ENCODE data around the gene IGF2R. TPM values are rescaled to one million over a fixed set of nuclear protein-coding genes. Genes with fewer than 3 reads are reported as not detected.

The IGF2R gene
- total and polyA plus RNA-seq, 2 experiments from 2014 or later = 61.2 to 132 TPM

DNA sequence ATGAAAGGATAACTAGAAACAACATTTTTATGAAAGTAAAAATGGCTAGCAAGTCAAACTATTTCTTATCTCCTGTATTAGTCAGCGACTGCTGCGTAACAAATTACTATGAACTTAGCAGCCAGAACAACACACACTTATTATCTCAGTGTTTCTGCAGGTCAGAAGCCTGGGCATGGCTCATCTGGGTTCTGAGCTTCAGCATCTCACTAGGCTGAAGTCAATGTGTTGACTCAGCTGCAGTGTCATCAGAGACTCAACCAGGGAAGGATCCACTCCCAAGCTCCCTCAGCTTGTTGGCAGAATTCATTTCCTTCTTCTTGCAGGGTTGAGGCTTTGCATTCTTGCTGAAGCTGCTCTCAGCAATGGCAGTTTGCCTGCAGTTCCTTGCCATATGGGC, 33.2 kb upstream of the IGF2R start:
- H3K27ac ChIP-seq = no peak overlapping the region
- 93% methylated on average over 2 of the region's 2 CpGs for WGBS (ENCODE audit: low lambda C conversion rate, missing lambda C conversion rate)
- H2AFZ ChIP-seq = no peak overlapping the region
- no peaks in the 10 kb centered on the region for H3K9me2 ChIP-seq (replicated peaks; ENCODE audit: insufficient read depth)
- no peak overlapping the region for H3K4me2 ChIP-seq
- no peaks in the 10 kb centered on the region for H3K9me3 ChIP-seq (ENCODE audit: low read depth)
- no peaks in the 10 kb centered on the region for H3K79me2 ChIP-seq
- no peak for TF ChIP-seq CTCF (IDR thresholded peaks at IDR 0.05; ENCODE audit: poor library complexity)
- TF ChIP-seq EZH2 (IDR thresholded peaks at IDR 0.05; ENCODE audit: borderline replicate concordance) = no peak
- no peak for TF ChIP-seq EZH2phosphoT487 (IDR thresholded peaks at IDR 0.05; ENCODE audit: low read depth, severe bottlenecking, unreplicated experiment)
- H3K36me3 ChIP-seq (replicated peaks; ENCODE audit: insufficient read depth, low read depth) = no peaks in the 10 kb centered on the region
- no peak overlapping the region for H3K4me3 ChIP-seq
- no peaks in the 10 kb centered on the region for H3K4me1 ChIP-seq (ENCODE audit: insufficient read depth)
- H3K27me3 ChIP-seq = no peaks in the 10 kb centered on the region
- DNase-seq (ENCODE audit: low spot score) = no peak
- no peaks in the 10 kb centered on the region for H4K20me1 ChIP-seq (ENCODE audit: insufficient read depth, poor library complexity, severe bottlenecking)

DNA sequence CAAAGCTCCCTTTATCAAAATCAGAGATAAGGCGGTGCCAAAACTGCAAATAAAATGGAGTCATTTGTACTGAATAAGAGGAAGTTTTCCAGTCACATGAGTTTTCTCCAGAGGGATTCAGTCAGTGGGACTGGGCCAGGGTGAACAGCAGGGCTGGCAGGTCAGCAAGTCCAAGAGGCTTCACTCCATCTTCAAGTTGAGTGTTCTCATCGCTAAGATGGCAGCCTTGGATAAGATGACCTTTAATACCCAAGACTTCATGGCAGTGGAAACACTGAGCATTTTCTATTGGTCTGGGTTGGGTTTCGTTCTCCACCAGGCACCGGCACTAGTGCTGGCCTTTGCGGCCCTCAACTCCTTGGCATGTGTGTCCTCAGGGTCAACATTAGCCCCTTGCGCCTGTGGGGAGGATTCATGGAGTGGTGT, 29.3 kb upstream of the IGF2R start:
- Histone ChIP-seq H3K27me3 (no peaks in the 10 kb centered on the region), H3K27ac (no peak overlapping the region), H3K4me1 (ENCODE audit: insufficient read depth) (no peaks in the 10 kb centered on the region), H3K9me3 (ENCODE audit: low read depth) (no peaks in the 10 kb centered on the region), H3K4me3 (no peak overlapping the region), H4K20me1 (ENCODE audit: insufficient read depth, poor library complexity, severe bottlenecking) (no peaks in the 10 kb centered on the region), H3K4me2 (no peak overlapping the region), H2AFZ (no peak overlapping the region), H3K36me3 (replicated peaks; ENCODE audit: insufficient read depth, low read depth) (no peaks in the 10 kb centered on the region), H3K79me2 (no peaks in the 10 kb centered on the region), H3K9me2 (replicated peaks; ENCODE audit: insufficient read depth) (no peaks in the 10 kb centered on the region)
- DNase-seq (ENCODE audit: low spot score) = no peak
- TF ChIP-seq EZH2phosphoT487 (IDR thresholded peaks at IDR 0.05; ENCODE audit: low read depth, severe bottlenecking, unreplicated experiment) = no peak
- TF ChIP-seq EZH2 (IDR thresholded peaks at IDR 0.05; ENCODE audit: borderline replicate concordance) = no peak
- TF ChIP-seq CTCF (IDR thresholded peaks at IDR 0.05; ENCODE audit: poor library complexity) = no peak
- WGBS (ENCODE audit: low lambda C conversion rate, missing lambda C conversion rate) = 90% methylated on average over 6 of the region's 6 CpGs

DNA sequence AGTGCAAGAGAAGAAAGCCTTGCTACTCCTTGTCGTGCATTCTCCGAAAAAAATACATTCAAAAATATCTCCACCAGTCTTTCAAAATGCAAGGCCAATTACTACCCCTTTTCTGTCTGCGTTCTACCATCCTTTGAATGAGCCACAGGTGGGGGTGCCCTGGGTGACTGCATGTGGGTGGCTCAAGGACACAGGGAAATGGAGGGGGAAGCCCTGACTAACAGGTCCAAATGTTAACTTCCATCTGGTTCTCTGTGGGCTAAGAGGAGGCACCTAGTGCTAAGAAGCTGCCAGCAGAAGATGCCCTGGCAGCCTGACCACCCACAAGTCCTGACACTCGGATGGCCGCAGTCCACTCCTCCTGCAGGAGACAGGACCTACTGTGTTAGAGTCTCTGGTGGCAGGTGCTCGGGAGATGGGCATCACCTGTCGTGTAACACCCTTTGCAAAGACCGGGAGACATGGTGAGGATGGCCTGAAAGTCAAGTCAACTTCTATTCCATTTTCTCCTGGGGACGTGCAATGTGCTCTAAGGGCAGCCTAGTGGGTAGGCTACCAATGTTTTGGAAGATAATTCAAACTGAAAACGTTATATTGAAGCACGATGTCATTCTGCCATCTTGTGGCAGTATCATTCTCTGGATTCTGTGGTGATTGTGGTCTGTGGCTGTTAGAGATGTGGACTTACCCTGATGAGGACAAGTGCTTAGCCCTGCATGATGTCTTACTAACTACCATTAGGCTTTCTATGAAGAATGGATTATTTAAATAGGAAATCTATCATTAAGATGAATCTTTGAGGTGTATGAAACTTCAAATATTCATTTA, 27.4 kb upstream of the IGF2R start:
- 77% methylated on average over 11 of the region's 11 CpGs for WGBS (ENCODE audit: low lambda C conversion rate, missing lambda C conversion rate)

More for the DNA sequence above, 27.4 kb upstream of the IGF2R start:
- Histone ChIP-seq H3K4me2 (no peak overlapping the region), H3K27me3 (no peaks in the 10 kb centered on the region), H2AFZ (no peak overlapping the region), H3K27ac (no peak overlapping the region), H3K4me1 (ENCODE audit: insufficient read depth) (no peaks in the 10 kb centered on the region), H3K79me2 (no peaks in the 10 kb centered on the region), H3K4me3 (no peak overlapping the region), H3K9me3 (ENCODE audit: low read depth) (no peaks in the 10 kb centered on the region), H3K9me2 (replicated peaks; ENCODE audit: insufficient read depth) (no peaks in the 10 kb centered on the region), H3K36me3 (replicated peaks; ENCODE audit: insufficient read depth, low read depth) (no peaks in the 10 kb centered on the region), H4K20me1 (ENCODE audit: insufficient read depth, poor library complexity, severe bottlenecking) (no peaks in the 10 kb centered on the region)
- peak; percentile 24 for DNase-seq (ENCODE audit: low spot score)
- TF ChIP-seq EZH2phosphoT487 (IDR thresholded peaks at IDR 0.05; ENCODE audit: low read depth, severe bottlenecking, unreplicated experiment) (no peak), EZH2 (IDR thresholded peaks at IDR 0.05; ENCODE audit: borderline replicate concordance) (no peak), CTCF (IDR thresholded peaks at IDR 0.05; ENCODE audit: poor library complexity) (peak; percentile 57)
